Transverse colon (tissue), 4 donors: ENCODE measurements around the gene CBFA2T2.

Experiments
- CTCF ChIP-seq, 5 experiments: fragments of 200-600 bp in 3 of 5; fragments of 450-650 bp in 2 of 5; sonication (generic) in 3 of 5; IDR thresholded peaks; 1 replicate in 2 of 5; 2 replicates in 3 of 5; pipeline ENCODE4 v1.5.1; 2016 to 2017; ENCODE audit warnings: antibody characterized with exemption in 5 of 5, inconsistent platforms in 3 of 5, mild to moderate bottlenecking in 2 of 5, moderate library complexity in 1 of 5
- EP300 ChIP-seq: sonication (generic); formaldehyde crosslinking; IDR thresholded peaks from one replicate; pipeline ENCODE4 v1.6.1; 2017; ENCODE audit warnings: antibody characterized with exemption, low read depth
- POLR2A ChIP-seq: fragments of 450-650 bp; IDR thresholded peaks from one replicate; pipeline ENCODE4 v1.6.1; 2016; ENCODE audit warnings: antibody characterized with exemption, mild to moderate bottlenecking, moderate library complexity
- POLR2AphosphoS5 ChIP-seq, 3 donors: sonication (generic); formaldehyde crosslinking; IDR thresholded peaks; one replicate each; pipeline ENCODE4 v1.6.1; 2016; ENCODE audit warnings: antibody characterized with exemption in 3 of 3

- TF ChIP-seq POLR2AphosphoS5 (IDR thresholded peaks at IDR 0.05), result no peak
- no peak for TF ChIP-seq CTCF (IDR thresholded peaks at IDR 0.05)
- no peak for TF ChIP-seq POLR2A
- no peak for TF ChIP-seq EP300
These were observed 1.2 kb downstream of the CBFA2T2 start for GRCh38 chr20:33490934-33491656.
